ENCODE data around the gene PATE4.

The PATE4 gene

GRCh38 chr11:125881291-125881690 is 48.2 kb downstream of the PATE4 start:
- Histone ChIP-seq H3K27me3 (replicated peaks) (no peaks in the 10 kb centered on the region), H3K27ac (no peak overlapping the region), H3K4me3 (ENCODE audit: low read depth, low read length) (no peak overlapping the region), H3K36me3 (replicated peaks) (no peaks in the 10 kb centered on the region)
- DNase-seq, result no peak
- TF ChIP-seq CTCF (IDR thresholded peaks at IDR 0.05; ENCODE audit: low read depth, low read length, missing control alignments), result no peak
- in situ Hi-C loops (cut with HindIII; ENCODE audit: low pct_ligation_motif_present, low sequenced_read_pairs), result no loop called here

GRCh38 chr11:125883375-125883774 is 50.3 kb downstream of the PATE4 start:
- H3K27ac ChIP-seq, result no peak overlapping the region
- no peak for DNase-seq
- H3K4me3 ChIP-seq (ENCODE audit: low read depth, low read length), result no peak overlapping the region
- H3K27me3 ChIP-seq (replicated peaks), result no peaks in the 10 kb centered on the region
- H3K36me3 ChIP-seq (replicated peaks), result no peaks in the 10 kb centered on the region
- in situ Hi-C loops (cut with HindIII; ENCODE audit: low pct_ligation_motif_present, low sequenced_read_pairs), result no loop called here
- TF ChIP-seq CTCF (IDR thresholded peaks at IDR 0.05; ENCODE audit: low read depth, low read length, missing control alignments), result no peak

GRCh38 chr11:125886997-125887372 is 53.9 kb downstream of the PATE4 start:
- peak; percentile 11 for DNase-seq
- H3K27me3 ChIP-seq (replicated peaks), result no peaks in the 10 kb centered on the region
- TF ChIP-seq CTCF (IDR thresholded peaks at IDR 0.05; ENCODE audit: low read depth, low read length, missing control alignments), result no peak
- H3K4me3 ChIP-seq (ENCODE audit: low read depth, low read length), result peak overlapping the region; percentile 84
- no peaks in the 10 kb centered on the region for H3K36me3 ChIP-seq (replicated peaks)
- H3K27ac ChIP-seq, result peak overlapping the region; percentile 13
- in situ Hi-C loops (cut with HindIII; ENCODE audit: low pct_ligation_motif_present, low sequenced_read_pairs), result no loop called here

GRCh38 chr11:125887373-125888324 is 54.5 kb downstream of the PATE4 start, which contains the start of gene HYLS1:
HYLS1 (plus strand) TSS chr11:125887668; CDS start chr11:125899369, 11,701 bp downstream.
- TF ChIP-seq CTCF (IDR thresholded peaks at IDR 0.05; ENCODE audit: low read depth, low read length, missing control alignments), result peak; percentile 35
- Histone ChIP-seq H3K36me3 (replicated peaks) (no peaks in the 10 kb centered on the region), H3K27me3 (replicated peaks) (no peaks in the 10 kb centered on the region), H3K27ac (peak within 1 kb of the TSS; percentile 53), H3K4me3 (ENCODE audit: low read depth, low read length) (peak within 1 kb of the TSS; percentile 84)
- peak; percentile 96 for DNase-seq
- in situ Hi-C loops (cut with HindIII; ENCODE audit: low pct_ligation_motif_present, low sequenced_read_pairs), result no loop called here
